Activated gamma-delta T cell treated with anti-CD3 and anti-CD28 coated beads, Interleukin-2, amount 50 U/mL, for 16 hours (primary cell): ENCODE data around the gene RIC8B.
A peak's percentile ranks its signal among the peaks of the same experiment; 100 is the strongest.

ENCODE experiments used
- DNase-seq: peaks from one replicate; pipeline ENCODE4 v3.0.0-alpha.2; 2020; ENCODE audit warnings: low read depth

RIC8B gene

DNA sequence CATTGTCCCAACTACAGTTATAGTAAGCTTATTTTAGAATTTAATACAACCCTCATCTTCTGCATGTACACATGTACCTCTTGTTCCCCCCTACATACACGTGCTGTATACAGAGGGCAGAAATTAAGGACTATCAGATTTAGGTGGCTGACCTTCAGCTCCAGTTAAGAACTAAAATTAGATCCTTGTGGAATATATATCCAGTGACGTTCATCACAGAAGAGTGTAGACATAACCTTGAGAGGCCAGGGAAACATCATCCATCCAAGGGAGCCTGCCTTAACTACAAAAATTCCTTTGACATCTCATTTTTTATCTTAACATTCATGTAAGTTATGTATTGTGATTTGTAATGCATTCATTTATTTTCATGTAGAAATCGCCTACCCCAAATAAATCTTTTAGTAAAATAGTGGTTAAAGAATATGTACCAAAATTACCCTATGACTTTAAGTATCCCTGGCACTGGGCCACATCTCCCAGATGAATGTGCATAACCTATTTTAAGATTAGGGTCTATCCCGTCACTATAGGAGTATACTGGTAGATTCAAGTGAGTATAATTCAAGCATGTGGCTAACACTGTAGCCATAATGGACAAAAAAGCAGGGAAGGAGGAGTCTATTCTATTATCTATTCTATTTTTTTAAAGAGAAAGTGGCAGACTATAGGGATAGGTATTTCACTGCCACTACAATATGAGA is 27.5 kb downstream of the RIC8B start:
- no peak for DNase-seq

DNA sequence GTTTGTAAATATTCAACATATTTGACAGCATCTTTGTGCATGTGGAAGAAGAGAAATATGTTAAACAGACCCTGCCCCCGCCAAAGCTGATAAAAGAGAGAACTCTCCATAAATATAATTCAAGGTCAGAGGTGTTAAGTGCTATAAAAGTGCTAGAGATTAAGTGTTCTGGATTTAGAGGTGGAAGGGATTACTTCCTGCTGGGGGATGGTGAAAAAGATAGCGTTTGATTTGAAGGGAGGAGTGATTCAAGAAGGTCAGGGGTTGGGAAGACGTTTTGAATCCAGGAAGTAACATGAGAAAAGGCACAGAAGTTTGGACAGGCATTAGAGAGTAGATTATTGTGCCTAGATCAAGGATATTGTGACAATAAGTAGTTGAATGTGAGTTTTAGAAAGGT is 30.2 kb downstream of the RIC8B start:
- DNase-seq, result no peak

DNA sequence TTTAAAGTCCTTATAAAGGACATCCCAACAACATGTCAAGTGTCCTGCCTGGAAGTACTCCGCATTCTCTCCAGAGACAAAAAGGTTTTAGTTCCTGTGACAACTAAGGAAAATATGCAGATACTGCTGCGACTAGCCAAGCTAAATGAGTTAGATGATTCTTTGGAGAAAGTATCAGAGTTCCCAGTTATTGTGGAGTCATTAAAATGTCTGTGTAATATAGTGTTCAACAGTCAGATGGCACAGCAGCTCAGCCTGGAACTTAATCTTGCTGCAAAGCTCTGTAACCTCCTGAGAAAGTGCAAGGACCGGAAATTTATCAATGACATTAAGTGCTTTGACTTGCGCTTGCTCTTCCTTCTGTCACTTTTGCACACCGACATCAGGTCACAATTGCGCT is 40.2 kb downstream of the RIC8B start:
- no peak for DNase-seq

DNA sequence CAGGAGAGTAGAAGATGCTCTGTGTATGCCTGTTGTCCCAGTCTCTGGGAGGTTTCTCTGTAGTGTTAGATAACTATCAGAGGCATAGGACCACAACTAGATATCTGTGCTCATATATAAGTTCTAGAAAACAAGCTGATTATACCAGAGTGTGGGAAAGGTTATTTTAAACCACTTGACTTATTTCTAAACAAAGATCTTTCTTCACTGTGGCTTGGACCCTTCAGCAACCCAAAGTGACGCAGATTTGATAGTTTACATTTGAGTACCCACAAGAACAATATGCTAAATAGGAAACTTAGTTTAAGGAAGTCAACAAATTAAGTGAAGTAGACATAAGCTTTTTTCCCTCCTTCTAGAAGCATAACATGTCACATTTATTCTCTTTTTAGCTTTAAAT is 41.3 kb downstream of the RIC8B start:
- no peak for DNase-seq

DNA sequence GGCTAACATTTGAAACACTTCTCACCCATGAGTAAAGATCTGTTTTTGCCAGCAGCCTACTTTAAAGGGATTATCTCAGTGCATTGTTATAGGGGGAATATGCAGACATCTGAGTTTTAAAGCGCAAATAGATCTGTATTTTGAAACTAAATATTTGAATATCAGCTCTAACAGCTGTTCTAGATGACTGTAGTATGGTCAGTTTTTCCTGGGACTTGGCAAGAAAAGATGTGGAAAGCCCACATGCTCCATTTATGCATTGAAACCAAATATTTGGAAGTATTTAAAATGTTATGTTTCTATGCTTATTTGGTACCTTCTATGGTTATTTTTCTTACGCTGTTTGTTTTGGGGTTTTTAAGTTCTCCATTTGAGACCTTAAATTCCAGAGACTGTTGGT is 41.7 kb downstream of the RIC8B start:
- no peak for DNase-seq

DNA sequence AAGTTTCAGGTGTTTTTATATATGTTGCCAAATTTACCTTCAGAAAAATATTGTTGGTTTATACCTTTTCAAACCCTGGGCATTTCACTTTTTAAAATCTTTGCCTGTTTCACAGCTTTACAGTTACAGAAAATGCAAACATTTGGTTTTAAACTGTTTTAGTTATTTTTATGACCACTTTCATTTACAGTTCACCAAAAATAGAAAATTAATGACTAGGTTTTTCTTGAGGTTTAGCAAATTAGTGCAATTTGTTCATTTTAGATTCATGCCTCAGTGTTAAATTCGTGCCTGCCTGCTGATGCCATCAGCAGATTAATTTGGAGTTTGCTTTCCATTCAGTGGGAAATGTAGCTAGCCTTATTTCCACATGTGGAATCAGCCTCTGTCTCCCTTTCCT is 45.5 kb downstream of the RIC8B start:
- DNase-seq, result no peak

DNA sequence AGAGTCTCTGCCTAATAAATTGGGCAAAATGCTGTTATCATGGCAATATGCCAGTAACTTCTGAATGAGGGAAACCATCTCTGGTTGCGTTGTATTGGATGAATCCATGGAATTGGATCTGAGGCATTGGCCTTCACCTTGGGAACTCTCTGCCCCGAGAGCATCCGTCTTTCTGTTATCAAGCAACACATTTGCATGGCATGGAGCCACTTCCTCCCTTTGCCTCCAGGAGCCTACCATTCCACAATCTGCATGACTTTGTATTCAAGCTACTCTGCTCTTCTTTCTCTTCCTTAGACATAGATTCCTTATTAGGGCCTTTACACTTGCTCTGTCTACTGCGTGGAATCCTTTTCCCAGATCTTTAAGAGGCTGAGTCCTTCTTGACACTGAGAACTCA is 57.2 kb downstream of the RIC8B start:
- no peak for DNase-seq

DNA sequence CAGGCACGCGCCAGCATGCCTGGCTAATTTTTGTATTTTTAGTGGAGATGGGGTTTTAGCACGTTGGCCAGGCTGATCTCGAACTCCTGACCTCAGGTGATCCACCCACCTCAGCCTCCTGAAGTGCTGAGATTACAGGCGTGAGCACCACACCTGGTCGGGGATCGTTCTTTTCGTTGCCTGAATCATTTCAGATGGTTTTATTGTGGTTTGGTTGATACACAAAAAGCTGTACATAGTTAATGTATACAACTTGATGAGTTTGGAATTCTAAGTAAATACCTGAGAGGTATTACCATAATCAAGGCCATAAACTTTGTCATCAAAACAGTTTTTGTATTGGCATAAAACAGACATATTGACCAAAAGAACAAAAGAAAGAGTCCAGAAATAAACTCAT is 63.3 kb downstream of the RIC8B start:
- DNase-seq, result no peak

DNA sequence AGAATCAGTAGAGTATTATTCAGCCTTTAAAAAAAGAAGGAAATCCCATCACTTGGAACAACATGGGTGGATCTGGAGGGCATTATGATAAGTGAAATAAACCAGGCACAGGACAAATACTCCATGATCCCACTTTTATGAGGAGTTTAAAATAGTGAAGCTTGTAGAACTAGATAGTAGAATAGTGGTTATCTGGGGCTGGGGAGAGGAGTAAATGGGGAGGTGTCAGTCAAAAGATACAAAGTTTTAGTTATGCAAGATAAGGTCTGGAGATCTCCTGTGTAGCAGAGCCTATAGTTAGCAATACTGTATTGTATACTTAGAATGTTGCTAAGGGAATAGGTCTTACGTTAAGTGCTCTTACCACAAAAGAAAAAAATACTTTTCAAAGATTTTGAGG is 64.9 kb downstream of the RIC8B start:
- DNase-seq, result no peak

DNA sequence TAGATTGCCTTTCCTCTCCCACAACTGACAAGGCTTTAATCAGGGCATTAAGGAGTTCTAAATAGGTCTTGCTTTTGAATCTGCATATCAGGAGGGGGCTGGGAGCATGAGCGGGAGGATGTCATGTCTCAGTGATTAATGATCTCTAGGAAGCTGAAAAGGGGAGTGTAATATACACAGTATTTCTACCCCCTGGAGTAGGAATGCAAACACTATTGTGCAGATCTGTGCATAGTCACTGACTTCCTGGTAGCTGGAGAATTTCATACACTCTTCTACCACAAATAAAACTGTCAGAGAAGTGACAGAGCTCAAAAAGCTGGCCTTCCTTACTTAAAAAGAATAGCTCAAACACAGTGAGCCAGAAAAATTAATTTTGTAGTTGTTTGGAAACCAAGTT is 65.8 kb downstream of the RIC8B start:
- DNase-seq, result no peak

DNA sequence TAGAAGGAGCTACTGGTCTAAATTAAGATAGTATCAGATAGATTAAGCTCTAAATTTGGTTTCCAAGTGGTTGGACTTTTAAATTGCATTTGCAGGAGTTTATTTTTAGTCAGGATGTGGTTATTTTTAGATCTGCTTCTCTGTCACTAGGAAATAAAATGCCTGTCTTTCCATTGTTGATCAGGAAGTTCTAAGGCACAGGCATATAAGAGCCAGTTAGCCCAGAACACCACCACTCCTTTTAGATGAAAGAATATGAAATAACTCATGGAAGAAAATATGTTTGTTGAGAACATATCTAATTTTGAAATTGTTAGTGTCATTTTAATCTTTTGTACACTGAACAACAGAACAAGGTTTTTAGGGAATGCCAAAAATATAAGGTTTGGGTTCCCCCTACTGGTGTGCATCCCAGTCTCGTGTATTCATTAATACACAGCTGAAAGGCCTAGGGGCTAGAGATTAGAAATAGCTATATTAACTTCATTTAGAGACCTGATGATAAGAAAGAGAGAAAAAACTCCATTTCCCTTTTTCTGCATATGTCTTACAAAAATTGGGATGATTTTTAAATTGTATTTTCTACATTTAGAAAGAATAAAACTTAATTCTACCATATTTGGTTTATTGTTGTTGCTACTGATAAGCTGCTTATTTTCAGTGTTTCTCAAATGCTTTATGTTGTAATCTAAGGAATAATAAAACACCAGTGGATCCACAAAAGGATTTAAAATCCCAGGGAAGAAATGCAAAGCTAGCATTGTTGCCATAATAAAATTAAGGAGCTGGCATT is 67.2 kb downstream of the RIC8B start:
- peak; percentile 6 for DNase-seq

DNA sequence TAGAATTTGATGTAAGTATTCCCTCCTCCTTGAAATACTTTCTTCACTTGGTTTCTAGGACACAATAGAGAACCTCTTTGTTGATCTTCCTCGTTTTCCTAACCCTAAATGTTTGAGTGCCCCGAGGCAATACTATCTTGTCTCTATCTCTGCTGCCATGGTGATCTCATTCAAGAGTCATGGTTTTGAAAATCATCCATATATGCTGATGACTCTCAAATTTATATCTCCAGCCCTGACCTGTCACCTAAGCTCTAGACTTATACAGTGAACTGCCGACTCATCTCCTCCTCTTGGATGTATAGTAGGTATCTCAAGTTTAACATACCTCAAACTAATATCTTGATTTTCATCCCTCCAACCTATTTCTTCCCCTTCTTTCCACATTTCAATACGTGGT is 71.4 kb downstream of the RIC8B start:
- DNase-seq, result no peak

DNA sequence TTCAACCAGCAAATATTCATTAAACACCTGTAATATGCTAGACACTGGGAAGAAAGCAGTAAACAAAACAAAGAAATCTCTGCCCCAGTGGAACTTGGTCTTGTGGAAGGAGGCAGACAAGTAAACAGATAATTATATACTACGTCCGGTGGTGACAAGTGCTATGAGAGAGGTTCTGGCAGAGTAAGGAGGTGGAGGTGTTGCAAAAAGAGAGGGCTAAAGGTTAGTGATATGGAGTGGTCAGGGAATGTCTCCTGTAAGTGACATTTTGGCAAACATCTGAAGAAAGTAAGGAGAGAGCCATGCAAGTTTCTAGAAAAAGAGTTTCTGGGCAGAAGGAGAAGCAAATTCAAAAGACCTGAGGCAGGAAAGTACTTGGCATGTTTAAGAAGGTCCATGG is 73.4 kb downstream of the RIC8B start:
- no peak for DNase-seq

DNA sequence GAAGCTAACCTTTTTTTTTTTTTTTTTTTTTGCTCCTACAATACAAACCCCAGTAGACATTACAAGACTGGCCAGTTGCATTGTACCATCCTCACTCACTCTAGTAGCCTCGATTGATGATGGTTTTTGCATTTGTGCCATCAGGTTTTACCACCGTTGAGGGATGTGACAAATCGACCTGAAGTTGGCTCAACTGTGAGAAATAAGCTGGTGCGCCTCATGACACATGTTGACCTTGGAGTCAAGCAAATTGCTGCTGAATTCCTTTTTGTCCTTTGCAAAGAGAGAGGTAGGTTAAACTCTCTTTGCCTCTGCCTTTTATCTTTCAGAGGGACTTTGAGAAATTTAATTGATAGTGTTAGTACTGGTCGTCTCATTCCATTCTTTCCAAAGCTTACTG is 76.8 kb downstream of the RIC8B start:
- no peak for DNase-seq

DNA sequence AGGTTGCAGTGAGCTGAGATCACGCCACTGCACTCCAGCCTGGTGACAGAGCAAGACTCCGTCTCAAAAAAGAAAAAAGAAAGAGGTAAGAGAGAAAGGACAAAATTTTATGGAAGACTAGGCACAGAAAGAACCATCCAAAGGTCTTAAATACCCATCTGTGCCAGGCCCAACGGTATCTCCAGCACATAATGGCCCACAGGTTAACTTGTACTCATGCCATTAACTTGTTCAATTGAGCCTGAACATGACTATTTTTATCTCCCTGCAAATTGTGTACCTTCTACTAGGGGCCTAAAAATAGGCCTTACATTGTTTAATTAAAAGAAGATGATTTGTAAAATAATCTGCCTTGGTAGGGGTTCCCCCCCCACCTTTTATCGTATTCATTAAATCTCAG is 80.2 kb downstream of the RIC8B start:
- no peak for DNase-seq

DNA sequence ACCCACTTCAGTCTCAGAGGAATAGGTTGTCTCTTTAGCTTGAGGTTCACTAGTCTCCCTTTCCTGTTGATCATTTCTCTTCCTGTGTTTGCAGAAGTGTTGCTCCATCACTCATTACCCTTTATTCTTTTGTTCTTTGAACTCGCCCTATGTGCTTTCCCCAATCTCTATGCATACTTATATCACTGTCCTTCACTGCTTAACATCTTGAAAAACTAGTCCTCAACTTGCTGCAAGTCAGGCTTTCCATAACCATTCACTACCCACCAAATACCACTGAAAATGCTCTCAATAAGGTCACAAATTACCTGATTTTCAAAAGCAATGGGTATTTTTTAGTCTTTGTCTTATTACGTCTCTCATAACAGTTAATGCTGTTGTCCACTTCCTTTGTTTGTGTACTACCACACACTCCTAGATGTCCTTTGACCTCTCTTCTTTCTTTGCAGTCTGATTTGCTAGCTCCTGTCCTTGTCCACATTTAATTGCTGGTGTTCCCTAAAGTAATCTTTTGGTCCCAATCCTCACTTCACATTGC is 80.8 kb downstream of the RIC8B start:
- no peak for DNase-seq

DNA sequence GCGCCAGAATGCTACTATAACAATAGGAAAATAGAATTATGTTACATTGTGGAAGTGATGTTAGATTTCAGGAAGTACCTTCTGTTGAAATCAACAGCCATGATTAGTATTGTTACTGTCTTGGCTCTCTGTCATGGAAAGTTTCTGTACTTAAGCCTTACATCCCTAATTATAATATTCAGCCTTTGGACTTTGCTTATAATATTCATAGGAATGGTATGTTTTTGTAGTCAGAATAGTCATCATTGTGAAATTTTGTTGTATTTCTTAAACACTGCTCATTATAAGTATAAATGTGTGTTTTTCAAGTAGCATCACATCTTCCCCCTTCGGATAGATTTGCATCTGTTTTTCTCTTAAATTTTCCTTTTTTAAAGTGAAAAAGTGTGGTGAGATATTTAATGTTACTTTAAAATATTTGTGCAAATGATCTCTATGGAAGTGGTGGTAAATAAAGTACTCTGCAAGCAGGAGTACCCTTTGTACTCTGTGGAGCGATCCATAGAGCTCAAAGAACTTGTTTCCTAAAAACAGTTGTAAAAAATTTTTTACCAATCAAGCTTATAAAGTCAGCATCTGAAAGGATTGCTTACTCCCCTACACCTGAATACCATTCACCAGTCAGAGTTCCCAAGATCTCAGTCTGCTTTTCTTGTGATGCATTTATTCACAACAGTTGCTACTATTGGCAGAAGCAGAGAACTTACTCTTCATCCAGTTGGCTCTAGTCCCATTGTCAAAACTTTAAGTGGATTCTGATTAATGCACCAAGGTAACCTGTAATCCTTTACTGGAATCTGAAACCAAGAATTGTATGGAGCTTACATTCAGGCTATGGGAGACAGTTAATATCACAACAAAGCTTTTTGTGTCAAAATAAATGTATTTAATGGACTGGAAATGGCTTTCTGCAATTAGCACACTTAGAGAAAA is 87.8 kb downstream of the RIC8B start:
- no peak for DNase-seq

DNA sequence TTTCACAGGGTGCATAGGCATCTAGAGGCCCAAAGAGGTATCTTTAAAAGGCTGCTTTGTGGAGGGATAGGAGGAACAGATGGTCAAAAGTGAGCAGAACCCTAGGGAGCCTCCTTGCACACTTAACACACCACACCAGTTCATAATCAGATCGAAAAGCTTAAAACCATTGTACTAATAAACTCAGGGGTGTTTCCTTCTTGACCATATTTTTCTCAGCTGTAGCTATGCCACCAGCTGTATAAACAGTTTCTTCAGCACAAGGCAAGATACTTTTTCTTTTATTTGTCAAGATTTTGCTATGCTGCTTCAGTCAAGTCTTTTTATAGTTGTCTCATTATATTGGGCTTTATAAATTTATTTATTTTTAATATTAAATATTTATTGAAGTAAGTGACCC is 88.7 kb downstream of the RIC8B start:
- DNase-seq, result no peak

DNA sequence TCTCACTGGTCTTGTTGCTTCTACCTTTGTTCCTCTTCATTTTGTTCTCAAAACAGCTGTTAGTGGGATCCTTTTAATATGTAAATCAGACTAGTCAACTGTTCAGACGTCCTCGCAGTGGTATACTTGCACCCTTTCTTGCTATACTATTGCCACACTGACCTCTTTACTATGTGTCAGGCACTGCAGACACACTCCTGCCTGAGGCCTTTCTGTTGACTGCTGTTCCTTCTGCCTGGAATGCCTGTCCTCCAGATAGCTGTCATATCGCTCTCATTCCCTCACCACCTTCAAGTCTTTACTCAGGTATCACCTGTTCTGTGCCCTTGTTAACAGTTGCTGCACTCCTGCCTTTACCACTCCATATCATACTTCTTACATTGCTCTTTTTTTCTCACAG is 91.2 kb downstream of the RIC8B start:
- no peak for DNase-seq

DNA sequence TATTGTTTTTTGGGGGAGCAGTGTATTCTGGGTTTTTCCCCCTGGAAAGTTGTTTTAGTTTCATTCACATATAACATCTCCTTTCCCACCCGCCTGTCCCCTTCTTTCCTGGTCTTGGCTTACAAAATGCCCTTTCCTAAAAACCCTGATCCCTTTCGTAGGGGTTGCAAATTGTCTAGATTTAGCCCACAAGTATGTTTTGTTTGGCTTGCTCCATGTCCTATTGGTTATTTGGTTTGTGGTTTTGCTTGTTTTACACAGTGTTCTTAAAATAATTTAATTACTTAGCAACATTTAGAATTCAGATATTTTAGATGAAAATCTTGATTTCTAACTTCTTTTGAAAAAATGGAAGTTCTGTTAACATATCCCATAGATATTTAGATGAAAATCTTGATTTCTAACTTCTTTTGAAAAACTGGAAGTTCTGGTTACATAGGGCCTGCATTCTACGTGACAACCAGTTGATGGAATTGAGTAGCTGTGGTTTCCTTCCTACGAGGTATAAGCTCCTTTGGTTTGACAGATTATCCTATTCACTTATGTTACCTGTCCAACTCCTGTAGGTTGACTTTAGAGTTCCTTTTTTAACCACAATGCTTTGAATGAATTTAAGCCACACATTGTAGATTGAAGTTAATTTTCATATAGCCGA is 92.1 kb downstream of the RIC8B start:
- DNase-seq, result no peak

DNA sequence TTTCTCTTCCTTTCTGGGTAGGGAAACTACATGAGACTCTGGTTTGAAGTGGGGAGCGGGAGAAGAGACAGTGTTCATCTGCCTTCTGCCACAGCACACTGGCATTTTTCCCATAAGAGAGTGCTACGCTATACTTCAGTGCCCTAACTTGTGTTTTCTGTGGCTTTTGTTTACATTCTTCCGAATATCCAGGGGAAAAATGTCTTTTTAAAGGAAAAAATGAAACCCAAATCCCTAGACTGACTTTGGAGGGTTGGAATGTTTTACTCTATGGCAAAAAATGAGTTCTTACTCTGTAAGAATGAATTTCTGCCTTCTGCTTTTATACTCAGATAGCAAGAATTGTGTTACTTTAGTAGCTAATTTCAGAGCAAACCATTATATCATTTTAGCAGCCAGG is 93.2 kb downstream of the RIC8B start:
- no peak for DNase-seq
